ENCODE data around the gene USP30. TPM values are rescaled to one million over a fixed set of nuclear protein-coding genes. Genes with fewer than 3 reads are reported as not detected.

The USP30 gene
- total and polyA plus RNA-seq, 9 of the 15 experiments (the other 6 are each of a cell fraction or from before 2014, with no cell fraction given): 1.4 to 15.2 (median 7.0) TPM

- Histone ChIP-seq H3K4me1 (replicated peaks in 1 of 2; ENCODE audit: control insufficient read depth in 2 of 2, insufficient read depth in 2 of 2, low read length in 2 of 2) (peaks cover 6 to 9% of the 10 kb centered on the region in 2 experiments; a peak in 4 of 5 replicates), H4K20me1 (replicated peaks; ENCODE audit: control insufficient read depth, insufficient read depth, low read length) (no peaks in the 10 kb centered on the region), H2AFZ (ENCODE audit: low read depth, low read length) (no peak overlapping the region), H3K4me3 (no peak overlapping the region), H3K4me2 (ENCODE audit: insufficient read depth, low read length) (no peak overlapping the region), H3K79me2 (ENCODE audit: control insufficient read depth, insufficient read depth, low read length) (peaks cover 19% of the 10 kb centered on the region), H3K9ac (ENCODE audit: insufficient read depth in 1 of 2, low read depth in 2 of 2, low read length in 2 of 2) (no peak overlapping the region), H3K9me1 (ENCODE audit: control insufficient read depth, insufficient read depth, low read length) (peaks cover 3% of the 10 kb centered on the region), H3K9me3 (replicated peaks; ENCODE audit: control insufficient read depth, insufficient read depth, low read depth, low read length) (no peaks in the 10 kb centered on the region; the same call in 1 of the 2 replicates), H3K27me3 (ENCODE audit: control insufficient read depth in 2 of 2, insufficient read depth in 2 of 2, low read length in 2 of 2) (no peaks in the 10 kb centered on the region), H3K36me3 (ENCODE audit: control insufficient read depth, insufficient read depth, low read length) (peaks cover 71% of the 10 kb centered on the region), H3K27ac (ENCODE audit: extremely low read depth, low read depth, low read length) (no peak overlapping the region)
- no TSS peak for BruUV-seq (replicated peaks)
- ChIA-PET POLR2A (interaction anchor here (0.8 to 2.6 kb wide), 2 partner anchors 10 to 454 kb away, joined by 3 to 9 read pairs; partner anchors contain the start of gene UNG), CTCF (ENCODE audit: low intra/inter-chr PET ratio) (no interaction called here)
- in situ Hi-C loops (cut with MboI) (no loop called here), intact Hi-C loops (cut with micrococcal nuclease) (no loop called here)
- 82% methylated on average over 5 of the region's 5 CpGs for WGBS (ENCODE audit: insufficient coverage, low coverage, missing lambda C conversion rate)
- TF ChIP-seq ZNF134 (CRISPR knock-in tag; conservative IDR thresholded peaks at IDR 0.05) (no peak), SP1 (CRISPR knock-in tag; IDR thresholded peaks at IDR 0.05) (no peak), GTF2A2 (tag; IDR thresholded peaks at IDR 0.05) (no peak), VEZF1 (CRISPR knock-in tag; IDR thresholded peaks at IDR 0.05) (no peak), CEBPG (CRISPR knock-in tag; IDR thresholded peaks at IDR 0.05) (no peak), CEBPG (tag; conservative IDR thresholded peaks at IDR 0.05 in 1 of 2, IDR thresholded peaks at IDR 0.05 in 1 of 2) (no peak)
- TF ChIP-seq, protein P1, sequence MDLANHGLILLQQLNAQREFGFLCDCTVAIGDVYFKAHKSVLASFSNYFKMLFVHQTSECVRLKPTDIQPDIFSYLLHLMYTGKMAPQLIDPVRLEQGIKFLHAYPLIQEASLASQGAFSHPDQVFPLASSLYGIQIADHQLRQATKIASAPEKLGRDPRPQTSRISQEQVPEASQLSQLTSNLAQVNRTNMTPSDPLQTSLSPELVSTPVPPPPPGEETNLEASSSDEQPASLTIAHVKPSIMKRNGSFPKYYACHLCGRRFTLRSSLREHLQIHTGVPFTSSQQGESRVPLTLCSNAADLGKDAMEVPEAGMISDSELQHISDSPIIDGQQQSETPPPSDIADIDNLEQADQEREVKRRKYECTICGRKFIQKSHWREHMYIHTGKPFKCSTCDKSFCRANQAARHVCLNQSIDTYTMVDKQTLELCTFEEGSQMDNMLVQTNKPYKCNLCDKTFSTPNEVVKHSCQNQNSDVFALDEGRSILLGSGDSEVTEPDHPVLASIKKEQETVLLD (IDR thresholded peaks at IDR 0.05): no peak
- DNase-seq (ENCODE audit: extremely low read depth in 1 of 4, low spot score in 3 of 4): no peak
- ATAC-seq: no peak
- FAIRE-seq: no peak
Measured at GRCh38 chr12:109087250-109087649, 34.9 kb downstream of the USP30 start.

All from K562 (cell line).